ENCODE results near the gene POC1A. TPM values are rescaled to one million over a fixed set of nuclear protein-coding genes. Genes with fewer than 3 reads are reported as not detected.

Gene POC1A
- total and polyA plus RNA-seq, 10 of the 15 experiments (the other 5 are each of a cell fraction or from before 2014, with no cell fraction given): 8.5 to 49.8 (median 23.5) TPM

DNA sequence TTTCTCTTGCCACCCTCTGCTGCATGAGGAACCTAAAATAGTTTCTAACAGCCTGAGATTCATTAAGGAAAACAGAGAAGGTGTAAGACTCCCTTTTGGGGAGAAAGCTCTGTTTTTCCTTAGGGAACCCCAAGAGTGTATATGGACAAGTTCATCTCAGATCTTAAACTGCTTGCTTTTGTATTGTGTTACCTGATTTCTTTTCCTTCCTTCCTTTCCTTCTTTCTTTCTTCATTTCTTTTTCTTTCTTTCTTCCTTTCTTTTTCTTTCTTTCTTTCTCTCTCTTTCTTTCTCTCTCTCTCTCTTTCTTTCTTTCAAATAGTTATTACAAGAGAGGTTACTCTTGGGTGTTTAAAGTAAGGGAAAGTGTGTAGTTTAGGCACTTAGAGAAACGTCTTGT, 5.3 kb upstream of the POC1A start:
- Histone ChIP-seq H3K27me3 (replicated peaks in 1 of 2; ENCODE audit: control insufficient read depth in 2 of 2, insufficient read depth in 2 of 2, low read length in 1 of 2) (no peaks in the 10 kb centered on the region; a peak in 1 of 4 replicates), H2AFZ (ENCODE audit: control insufficient read depth, low read depth, low read length) (no peak overlapping the region), H4K20me1 (ENCODE audit: control insufficient read depth, insufficient read depth) (no peaks in the 10 kb centered on the region), H3K9me3 (replicated peaks; ENCODE audit: control insufficient read depth, insufficient read depth, low read length) (no peaks in the 10 kb centered on the region), H3K27ac (ENCODE audit: control insufficient read depth, insufficient read depth) (no peak overlapping the region), H3K79me2 (ENCODE audit: control insufficient read depth, insufficient read depth, low read length) (no peaks in the 10 kb centered on the region), H3K9ac (ENCODE audit: control insufficient read depth, insufficient read depth, low read length) (no peak overlapping the region), H3K4me2 (ENCODE audit: control insufficient read depth, insufficient read depth) (no peak overlapping the region), H3K4me3 (no peak overlapping the region), H3K4me1 (ENCODE audit: control insufficient read depth, insufficient read depth, low read length) (no peaks in the 10 kb centered on the region), H3K36me3 (ENCODE audit: control insufficient read depth in 2 of 2, insufficient read depth in 2 of 2, low read length in 1 of 2) (no peaks in the 10 kb centered on the region)
- no peak for DNase-seq (ENCODE audit: low read depth, low spot score)
- POLR2A ChIA-PET: interaction anchor here (0.7 kb wide), 1 partner anchor 125 kb away, joined by 4 read pairs; no protein-coding TSS in a partner anchor
- intact Hi-C loops (cut with micrococcal nuclease; ENCODE audit: unreplicated experiment) (no loop called here), in situ Hi-C loops (cut with MboI) (no loop called here)
- FAIRE-seq: no peak
- CTCF ChIA-PET: no interaction called here
- no TSS peak for BruUV-seq (replicated peaks)
- RAD21 ChIA-PET (ENCODE audit: unreplicated experiment): no interaction called here
- SMC1A ChIA-PET (ENCODE audit: uncharacterized antibody, unreplicated experiment): interaction anchor here (1.3 kb wide), 1 partner anchor 9 kb away, joined by 4 read pairs; no protein-coding TSS in a partner anchor
- no peak for ATAC-seq
- WGBS (ENCODE audit: insufficient coverage, insufficient replicate concordance, low lambda C conversion rate, missing lambda C conversion rate): 0% methylated on average over 1 of the region's 1 CpG
- TF ChIP-seq, protein P1, sequence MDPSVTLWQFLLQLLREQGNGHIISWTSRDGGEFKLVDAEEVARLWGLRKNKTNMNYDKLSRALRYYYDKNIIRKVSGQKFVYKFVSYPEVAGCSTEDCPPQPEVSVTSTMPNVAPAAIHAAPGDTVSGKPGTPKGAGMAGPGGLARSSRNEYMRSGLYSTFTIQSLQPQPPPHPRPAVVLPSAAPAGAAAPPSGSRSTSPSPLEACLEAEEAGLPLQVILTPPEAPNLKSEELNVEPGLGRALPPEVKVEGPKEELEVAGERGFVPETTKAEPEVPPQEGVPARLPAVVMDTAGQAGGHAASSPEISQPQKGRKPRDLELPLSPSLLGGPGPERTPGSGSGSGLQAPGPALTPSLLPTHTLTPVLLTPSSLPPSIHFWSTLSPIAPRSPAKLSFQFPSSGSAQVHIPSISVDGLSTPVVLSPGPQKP (IDR thresholded peaks at IDR 0.05; ENCODE audit: low read depth, low read length): no peak
- TF ChIP-seq, protein P2, sequence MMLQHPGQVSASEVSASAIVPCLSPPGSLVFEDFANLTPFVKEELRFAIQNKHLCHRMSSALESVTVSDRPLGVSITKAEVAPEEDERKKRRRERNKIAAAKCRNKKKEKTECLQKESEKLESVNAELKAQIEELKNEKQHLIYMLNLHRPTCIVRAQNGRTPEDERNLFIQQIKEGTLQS (IDR thresholded peaks at IDR 0.05; ENCODE audit: borderline replicate concordance, extremely low read depth, low read depth, low read length): no peak
- TF ChIP-seq JUND (IDR thresholded peaks at IDR 0.05; ENCODE audit: low read depth, low read length) (no peak), RAD51 (IDR thresholded peaks at IDR 0.05) (no peak), SPI1 (IDR thresholded peaks at IDR 0.05; ENCODE audit: borderline replicate concordance, insufficient read depth, low read depth, low read length) (no peak), BACH1 (IDR thresholded peaks at IDR 0.05; ENCODE audit: borderline replicate concordance) (no peak), CREM (IDR thresholded peaks at IDR 0.05; ENCODE audit: low read depth) (no peak), NBN (IDR thresholded peaks at IDR 0.05) (no peak), NR2C1 (IDR thresholded peaks at IDR 0.05) (no peak), GATAD2B (conservative IDR thresholded peaks at IDR 0.05; ENCODE audit: low read depth) (no peak), TCF7 (IDR thresholded peaks at IDR 0.05; ENCODE audit: borderline replicate concordance) (no peak), HDAC2 (IDR thresholded peaks at IDR 0.05) (no peak), KAT2A (conservative IDR thresholded peaks at IDR 0.05; ENCODE audit: control insufficient read depth, low read depth, low read length) (no peak), EED (IDR thresholded peaks at IDR 0.05; ENCODE audit: low read depth) (no peak)

All from GM12878 (cell line).